HG03108 (cell line): ENCODE results near the gene TUBB3.
"Not testable (repeated sequence)": the region's sequence is repeated elsewhere in the genome, so short reads cannot be mapped to it uniquely, and the experiment has no call there.

ENCODE experiments used
- ATAC-seq: cut with Tn5 transposase; IDR thresholded peaks from one replicate; pipeline ENCODE4 v1.9.1; 2021; ENCODE audit warnings: moderate library complexity; ENCODE audit not compliant: unreplicated experiment

The TUBB3 gene

GRCh38 chr16:89964201-89964600 is 41.1 kb downstream of the TUBB3 start:
- no peak for ATAC-seq

DNA sequence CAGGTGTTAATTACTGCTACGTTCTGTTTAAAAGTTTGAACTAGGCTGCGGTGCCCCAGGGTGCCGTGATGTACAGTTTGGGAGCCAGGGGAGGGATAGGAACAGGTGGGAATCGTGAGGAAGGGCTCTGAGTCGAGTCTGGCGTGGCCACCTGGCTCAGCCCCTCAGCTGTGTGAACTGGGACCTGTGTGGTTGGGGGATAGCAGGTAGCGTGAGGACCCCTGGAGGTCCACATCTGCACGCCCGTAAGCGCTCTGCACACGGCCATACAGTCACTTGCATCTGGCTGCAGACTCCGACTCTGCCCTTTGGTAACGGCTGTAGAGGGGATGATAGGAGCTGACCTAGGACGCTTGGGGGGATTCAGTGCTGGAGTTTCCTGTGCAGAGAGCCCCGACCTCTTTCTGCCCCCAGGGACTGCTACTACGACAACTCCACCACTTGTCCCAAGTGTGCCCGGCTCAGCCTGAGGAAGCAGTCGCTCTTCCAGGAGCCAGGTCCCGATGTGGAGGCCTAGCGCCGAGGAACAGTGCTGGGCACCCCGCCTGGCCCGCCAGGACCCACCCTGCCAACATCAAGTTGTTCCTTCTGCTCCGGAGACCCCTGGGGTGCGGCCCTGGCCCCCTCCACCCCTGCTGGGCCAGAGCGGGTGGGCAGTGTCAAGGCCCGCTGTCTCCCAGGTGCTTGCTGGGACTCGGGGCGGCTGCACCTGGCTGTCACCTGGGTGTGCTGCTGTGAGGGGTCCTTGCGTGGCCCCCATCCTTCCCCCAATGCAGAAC is 42.5 kb downstream of the TUBB3 start:
- no peak for ATAC-seq

DNA sequence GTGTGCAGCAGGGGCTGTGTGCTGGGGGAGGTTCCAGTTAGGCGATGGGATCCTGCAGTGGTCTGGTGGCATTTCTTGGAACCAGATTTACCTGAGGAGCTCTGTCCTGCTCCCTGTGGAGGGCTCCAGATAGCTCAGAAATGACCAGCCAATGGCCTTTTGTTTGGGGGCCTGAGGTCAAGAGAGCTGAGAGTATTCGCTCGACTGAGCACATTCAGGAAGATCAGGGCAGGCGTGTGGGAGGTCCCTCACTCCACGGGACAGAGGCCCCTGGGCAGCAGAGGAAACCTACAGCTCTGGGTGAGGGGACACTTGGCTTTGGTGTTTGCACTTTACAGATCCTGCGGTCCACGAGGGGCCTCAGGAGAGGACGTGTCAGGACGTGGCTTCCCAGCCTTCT is 43.6 kb downstream of the TUBB3 start:
- no peak for ATAC-seq

DNA sequence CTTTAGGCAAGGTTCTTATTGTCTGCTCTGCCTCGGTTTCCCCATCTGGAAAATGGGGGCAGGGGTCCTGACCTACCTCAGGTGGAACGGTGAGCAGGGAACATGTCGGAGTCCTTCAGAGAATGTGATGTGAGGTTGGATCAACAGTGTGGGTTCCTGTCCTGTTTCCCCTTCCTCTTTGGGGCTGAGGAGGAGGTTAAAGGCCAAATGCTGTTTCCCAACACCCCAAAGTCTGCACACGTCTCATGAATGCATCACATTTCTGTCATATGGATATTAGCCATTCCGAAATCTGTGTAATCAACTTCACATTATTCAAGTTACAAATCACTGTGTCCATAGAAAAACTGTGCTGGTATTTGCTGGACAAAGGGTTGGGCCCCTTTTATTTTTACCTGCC is 44.3 kb downstream of the TUBB3 start:
- ATAC-seq, result not testable (repeated sequence)

DNA sequence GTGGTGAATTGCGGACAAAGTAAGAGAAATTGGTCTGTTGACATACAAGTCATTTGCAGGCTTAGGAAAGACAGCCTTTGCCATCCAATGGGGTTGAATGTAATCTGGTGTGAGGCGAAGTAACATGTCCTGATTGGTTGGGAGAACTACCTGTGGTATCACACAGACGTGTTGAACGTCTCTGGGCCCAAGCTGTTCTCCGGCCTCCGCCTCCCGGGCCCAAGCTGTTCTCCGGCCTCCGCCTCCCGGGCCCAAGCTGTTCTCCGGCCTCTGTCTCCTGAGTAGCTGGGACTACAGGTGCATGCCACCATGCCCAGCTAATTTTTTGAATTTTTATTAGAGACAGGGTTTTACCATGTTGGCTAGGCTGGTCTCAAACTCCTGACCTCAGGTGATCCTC is 44.9 kb downstream of the TUBB3 start:
- not testable (repeated sequence) for ATAC-seq

DNA sequence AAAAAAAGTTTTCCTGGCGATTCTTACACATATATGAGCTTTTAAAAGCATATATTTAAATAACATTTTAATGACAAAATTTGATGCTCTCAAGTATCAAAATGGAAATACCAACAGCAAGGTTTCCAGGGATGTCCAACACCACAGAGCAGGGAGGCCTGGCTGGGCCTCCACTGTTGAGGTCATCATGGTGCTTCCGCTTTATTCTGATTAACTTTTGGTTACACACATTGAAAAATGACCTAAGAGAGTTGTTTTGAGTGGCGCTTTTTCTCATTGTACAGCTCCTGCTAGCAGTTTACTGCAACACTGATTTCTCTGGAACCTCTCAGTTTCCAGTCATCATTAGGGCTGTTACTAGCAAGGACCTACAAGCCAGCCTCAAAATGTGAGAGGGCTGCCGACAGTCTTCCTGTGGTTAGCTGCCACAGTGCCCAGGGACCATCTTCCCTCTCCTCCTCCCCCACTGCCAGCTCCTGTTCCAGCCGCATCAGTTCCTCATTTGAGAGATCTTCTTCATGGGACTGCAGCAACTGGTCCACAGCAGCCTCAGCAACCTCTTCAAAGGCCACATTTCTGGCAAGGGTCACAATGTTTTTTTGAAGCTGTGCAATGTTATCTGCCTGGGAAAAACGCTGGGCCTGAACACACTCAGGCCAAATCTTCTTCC is 46.7 kb downstream of the TUBB3 start:
- ATAC-seq, result no peak

DNA sequence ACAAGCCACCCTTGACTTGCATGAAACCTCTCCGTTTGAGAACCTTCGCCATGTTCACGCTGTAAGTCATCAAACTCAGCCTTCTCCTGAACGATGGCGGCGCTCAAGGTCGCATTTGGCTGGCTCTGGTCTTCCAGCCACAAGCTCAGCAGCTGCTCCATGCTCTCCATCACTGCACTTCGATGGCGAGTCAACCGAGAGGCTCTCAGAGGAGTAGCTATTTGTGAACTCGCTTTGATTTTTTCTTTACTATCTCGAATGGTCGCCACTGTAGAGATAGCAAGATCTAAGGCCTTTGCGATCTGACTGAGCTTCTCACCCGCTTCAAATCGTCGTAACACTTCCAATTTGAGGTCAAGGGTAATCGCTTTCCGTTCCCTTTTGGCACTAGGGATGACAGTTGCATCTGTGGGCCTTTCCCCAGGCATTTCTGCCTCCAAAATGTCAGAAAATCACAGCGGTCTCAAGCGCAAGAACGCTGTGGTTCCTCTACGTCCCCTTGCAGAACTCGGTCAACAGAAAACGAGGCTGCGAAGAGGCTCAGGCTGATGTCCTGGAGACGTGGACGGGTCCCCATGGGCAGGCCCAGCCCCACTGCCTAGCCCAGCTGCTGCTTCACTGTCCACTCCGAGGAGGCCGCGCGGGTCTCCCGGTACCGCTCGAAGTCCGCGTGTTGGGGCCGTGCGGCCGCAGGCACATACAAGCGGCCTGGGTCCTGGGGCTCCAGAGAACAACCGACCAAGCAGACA is 48.5 kb downstream of the TUBB3 start:
- no peak for ATAC-seq

GRCh38 chr16:89972244-89973234 is 49.4 kb downstream of the TUBB3 start:
- peak; percentile 81 for ATAC-seq

- no peak for ATAC-seq
These were observed 50.1 kb downstream of the TUBB3 start for GRCh38 chr16:89973235-89973634.

DNA sequence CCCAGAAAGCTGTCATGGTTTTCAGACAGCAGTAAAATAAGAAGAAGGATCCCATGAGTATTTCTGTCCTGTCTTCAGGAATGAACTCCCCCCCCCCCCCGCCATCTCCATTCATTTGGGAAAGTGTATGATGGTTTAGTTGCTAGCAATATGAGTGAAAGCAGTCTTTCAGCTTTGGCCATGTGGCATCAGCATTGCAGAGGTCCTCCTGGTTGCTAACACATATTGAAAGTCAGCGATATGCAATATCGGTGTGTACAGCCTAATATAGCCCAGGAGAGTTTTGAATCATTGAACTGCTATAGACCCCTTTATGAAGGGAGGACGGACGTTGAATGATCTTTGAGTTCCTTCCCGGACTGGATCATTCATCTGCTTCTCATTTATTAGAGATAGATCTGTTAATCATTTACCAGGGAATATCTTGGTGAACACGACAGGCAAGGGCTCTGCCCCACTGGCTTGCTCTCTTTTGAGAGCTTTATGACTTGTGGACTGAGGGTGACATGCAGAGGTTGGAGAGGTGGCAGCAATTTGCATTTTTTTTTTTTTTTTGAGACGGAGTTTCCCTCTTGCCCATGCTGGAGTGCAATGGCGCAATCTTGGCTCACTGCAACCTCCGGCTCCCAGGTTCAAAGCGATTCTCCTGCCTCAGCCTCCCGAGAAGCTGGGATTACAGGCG is 50.7 kb downstream of the TUBB3 start:
- no peak for ATAC-seq

DNA sequence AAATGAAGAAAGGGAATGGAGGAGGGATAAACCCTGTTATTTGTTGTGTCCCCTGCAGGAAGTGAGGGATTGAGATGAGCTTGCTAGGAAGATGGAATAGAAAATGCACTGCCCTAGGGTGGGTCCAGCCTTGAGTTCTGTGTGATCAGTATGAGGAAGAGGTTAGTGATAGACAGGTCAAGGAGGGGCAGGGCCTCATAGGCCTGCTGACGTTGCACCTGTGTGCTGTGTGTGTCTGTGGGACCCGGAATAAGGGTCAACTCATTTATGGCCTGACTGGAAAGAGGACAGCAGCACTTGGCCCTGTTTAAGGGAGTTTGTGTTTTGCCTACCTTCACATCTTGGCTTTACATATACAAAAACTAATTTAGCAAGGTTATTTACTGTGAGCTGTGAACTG is 51.7 kb downstream of the TUBB3 start:
- no peak for ATAC-seq

GRCh38 chr16:89981414-89981813 is 58.3 kb downstream of the TUBB3 start:
- ATAC-seq, result no peak

GRCh38 chr16:89982318-89982717 is 59.2 kb downstream of the TUBB3 start:
- ATAC-seq, result no peak

DNA sequence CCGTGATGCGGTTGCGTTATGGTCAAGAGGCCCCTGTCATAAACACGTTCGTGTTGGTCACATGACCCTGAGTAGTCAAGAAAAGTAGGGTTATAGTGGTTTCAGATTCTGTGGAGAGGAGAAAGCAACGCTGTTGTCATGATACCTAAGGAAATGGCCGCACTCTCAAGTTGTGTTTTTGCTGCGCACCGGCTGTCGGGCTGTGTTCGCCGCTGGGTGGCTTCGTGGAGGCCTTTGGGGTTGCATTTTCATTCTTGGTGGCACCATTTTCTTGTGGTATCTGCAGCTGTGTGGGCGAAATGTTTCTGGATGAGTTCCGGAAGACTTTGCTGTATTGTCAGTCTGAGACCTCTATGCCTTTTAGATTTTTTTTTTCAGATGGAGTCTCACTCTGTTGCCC is 60.4 kb downstream of the TUBB3 start:
- no peak for ATAC-seq

- no peak for ATAC-seq
These were observed 61.1 kb downstream of the TUBB3 start for GRCh38 chr16:89984216-89984615.

DNA sequence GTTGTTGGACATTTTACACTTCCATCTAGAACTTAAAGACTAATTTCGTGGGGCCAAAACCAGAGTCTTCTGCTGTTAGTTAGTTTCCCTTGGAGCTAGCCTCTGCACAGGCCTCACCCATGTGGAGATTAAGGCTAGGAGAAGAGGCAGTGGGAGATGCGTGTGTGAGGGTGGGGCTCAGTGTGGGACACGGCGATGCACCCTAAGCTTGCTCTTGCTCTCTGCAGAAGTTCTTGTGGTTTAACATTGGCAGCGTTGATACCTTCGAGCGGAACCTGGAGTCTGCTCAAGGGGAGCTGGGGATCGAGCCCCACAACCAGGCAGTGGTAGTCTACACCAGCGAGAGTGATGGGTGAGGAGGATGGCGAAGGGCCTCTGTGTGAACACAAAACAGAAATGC is 62.1 kb downstream of the TUBB3 start:
- ATAC-seq, result no peak
